ENCODE data around the gene LCORL. TPM values are rescaled to one million over a fixed set of nuclear protein-coding genes. Genes with fewer than 3 reads are reported as not detected.

LCORL gene
- total RNA-seq, 1 experiment from 2014 or later = 11.3 TPM

GRCh38 chr4:17797808-17798207 is 223.7 kb downstream of the LCORL start:
- Histone ChIP-seq H3K4me1 (peaks cover 5% of the 10 kb centered on the region; the same call in 1 of the 2 replicates), H3K9me3 (no peaks in the 10 kb centered on the region), H3K36me3 (ENCODE audit: control insufficient read depth, insufficient read depth, low read length) (no peaks in the 10 kb centered on the region), H3K27me3 (replicated peaks; ENCODE audit: control insufficient read depth, insufficient read depth, low read length) (no peaks in the 10 kb centered on the region), H3K4me3 (ENCODE audit: low read depth, low read length) (no peak overlapping the region)
- no TSS peak for BruUV-seq (replicated peaks)
- no peak for TF ChIP-seq CTCF (IDR thresholded peaks at IDR 0.05; ENCODE audit: insufficient read depth in 1 of 2, low read depth in 1 of 2, low read length in 1 of 2, severe bottlenecking in 1 of 2, unreplicated experiment in 1 of 2)
- Mint-ChIP-seq H3K4me1 (ENCODE audit: low read depth, unreplicated experiment) (no peaks in the 10 kb centered on the region), H3K27ac (ENCODE audit: unreplicated experiment) (no peak overlapping the region), H3K9me3 (ENCODE audit: unreplicated experiment) (no peaks in the 10 kb centered on the region), H3K27me3 (ENCODE audit: insufficient read depth, unreplicated experiment) (no peaks in the 10 kb centered on the region), H3K36me3 (ENCODE audit: insufficient read depth, unreplicated experiment) (peaks cover 24% of the 10 kb centered on the region), H3K4me3 (ENCODE audit: unreplicated experiment) (no peak overlapping the region)
- no peak for DNase-seq
- ChIA-PET POLR2A (no interaction called here), CTCF (no interaction called here)
- intact Hi-C loops (cut with micrococcal nuclease; ENCODE audit: unreplicated experiment) = no loop called here

- ChIA-PET CTCF (no interaction called here), POLR2A (no interaction called here)
- intact Hi-C loops (cut with micrococcal nuclease; ENCODE audit: unreplicated experiment) = no loop called here
- no peaks in the 10 kb centered on the region for H3K4me1 ChIP-seq
- BruUV-seq (replicated peaks) = no TSS peak
- Mint-ChIP-seq H3K4me1 (ENCODE audit: low read depth, unreplicated experiment) (no peaks in the 10 kb centered on the region), H3K4me3 (ENCODE audit: unreplicated experiment) (no peak overlapping the region), H3K36me3 (ENCODE audit: insufficient read depth, unreplicated experiment) (peaks cover 5% of the 10 kb centered on the region), H3K27ac (ENCODE audit: unreplicated experiment) (no peak overlapping the region), H3K27me3 (ENCODE audit: insufficient read depth, unreplicated experiment) (no peaks in the 10 kb centered on the region), H3K9me3 (ENCODE audit: unreplicated experiment) (no peaks in the 10 kb centered on the region)
- no peaks in the 10 kb centered on the region for H3K27me3 ChIP-seq (replicated peaks; ENCODE audit: control insufficient read depth, insufficient read depth, low read length)
- TF ChIP-seq CTCF (IDR thresholded peaks at IDR 0.05; ENCODE audit: insufficient read depth in 1 of 2, low read depth in 1 of 2, low read length in 1 of 2, severe bottlenecking in 1 of 2, unreplicated experiment in 1 of 2) = no peak
- H3K36me3 ChIP-seq (ENCODE audit: control insufficient read depth, insufficient read depth, low read length) = no peaks in the 10 kb centered on the region
- DNase-seq = no peak
- no peaks in the 10 kb centered on the region for H3K9me3 ChIP-seq
- no peak overlapping the region for H3K4me3 ChIP-seq (ENCODE audit: low read depth, low read length)
These were observed 226.8 kb downstream of the LCORL start for GRCh38 chr4:17794730-17795129.

Other genes starting within 250 kb of the LCORL start
- gene FAM184B, start 240.1 kb downstream of the LCORL start, total RNA-seq (2022) = not detected in 2 replicates
- gene DCAF16, start 211.0 kb downstream of the LCORL start, total RNA-seq (2022) = 52.3 and 55.3 TPM in 2 replicates
- 48.9 and 54.0 TPM in 2 replicates for gene NCAPG, start 210.8 kb downstream of the LCORL start, total RNA-seq (2022)